ENCODE data around the gene VGLL4. TPM values are rescaled to one million over a fixed set of nuclear protein-coding genes. Genes with fewer than 3 reads are reported as not detected.

Gene VGLL4
- total and polyA plus RNA-seq, 2 of the 4 experiments (the other 2 are of a cell fraction): 26.2 to 35.4 TPM

DNA sequence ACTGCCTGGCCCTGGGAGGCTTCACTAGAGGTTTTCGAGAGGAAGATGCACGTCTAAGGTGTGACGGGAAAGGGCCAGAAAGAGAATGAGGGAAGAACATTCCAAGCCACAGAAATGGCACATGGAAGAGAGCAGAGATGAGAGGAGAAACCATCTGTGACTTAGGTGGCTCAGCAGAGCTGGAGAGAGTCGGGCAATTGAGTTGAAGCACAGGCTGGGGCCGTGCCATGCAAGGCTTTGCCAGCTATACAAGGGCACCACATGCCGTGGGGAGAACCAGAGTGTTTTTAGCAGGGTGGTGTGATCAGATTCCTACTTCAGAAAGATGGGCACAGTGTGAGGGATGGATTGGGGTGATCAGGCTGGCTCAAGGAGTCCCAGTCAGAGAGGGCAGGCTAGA is 126.1 kb downstream of the VGLL4 start:
- no peak overlapping the region; the same call in 1 of the 2 replicates for H3K4ac ChIP-seq (ENCODE audit: low read depth, low read length)
- no TSS peak for BruUV-seq (replicated peaks)
- intact Hi-C loops (cut with micrococcal nuclease) (no loop called here), dilution Hi-C loops (cut with HindIII; ENCODE audit: low sequenced_read_pairs, unreplicated experiment) (no loop called here), in situ Hi-C loops (cut with MboI; ENCODE audit: low sequenced_read_pairs) (no loop called here)
- no peaks in the 10 kb centered on the region for H3K36me3 ChIP-seq (ENCODE audit: control insufficient read depth, insufficient read depth, low read length)
- no peak overlapping the region for H3K9ac ChIP-seq (ENCODE audit: low read depth, low read length)
- H3K14ac ChIP-seq (replicated peaks; ENCODE audit: low read depth, low read length): no peak overlapping the region; the same call in 1 of the 2 replicates
- no peak overlapping the region for H4K8ac ChIP-seq (ENCODE audit: low read depth in 2 of 2, low read length in 2 of 2)
- WGBS, 2 experiments (ENCODE audit: extremely low coverage in 2 of 2, insufficient read length in 1 of 2): 92% methylated on average over 6 of the region's 6 CpGs; no CpG with 5 or more reads in 1 of the 2 experiments
- TF ChIP-seq CEBPB (IDR thresholded peaks at IDR 0.05; ENCODE audit: low read depth, low read length): no peak
- TF ChIP-seq, protein P1, sequence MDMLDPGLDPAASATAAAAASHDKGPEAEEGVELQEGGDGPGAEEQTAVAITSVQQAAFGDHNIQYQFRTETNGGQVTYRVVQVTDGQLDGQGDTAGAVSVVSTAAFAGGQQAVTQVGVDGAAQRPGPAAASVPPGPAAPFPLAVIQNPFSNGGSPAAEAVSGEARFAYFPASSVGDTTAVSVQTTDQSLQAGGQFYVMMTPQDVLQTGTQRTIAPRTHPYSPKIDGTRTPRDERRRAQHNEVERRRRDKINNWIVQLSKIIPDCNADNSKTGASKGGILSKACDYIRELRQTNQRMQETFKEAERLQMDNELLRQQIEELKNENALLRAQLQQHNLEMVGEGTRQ (IDR thresholded peaks at IDR 0.05; ENCODE audit: low read depth, low read length): no peak
- no peak overlapping the region for H3K18ac ChIP-seq (ENCODE audit: low read depth, low read length)
- CTCF ChIA-PET: interaction anchor here (0.6 kb wide), 1 partner anchor 38 kb away, joined by 4 read pairs; no protein-coding TSS in a partner anchor
- no peak overlapping the region for H2BK15ac ChIP-seq (ENCODE audit: low read depth, low read length)
- H3K4me2 ChIP-seq (ENCODE audit: low read depth, low read length): no peak overlapping the region
- no peak overlapping the region for H2BK20ac ChIP-seq (ENCODE audit: low read depth, low read length)
- ATAC-seq (ENCODE audit: low read depth) (no peak), DNase-seq (no peak)
- no peak overlapping the region for H2AK9ac ChIP-seq (replicated peaks; ENCODE audit: low read depth, low read length, poor library complexity)
- no peak overlapping the region for H2BK120ac ChIP-seq (ENCODE audit: low read depth, low read length)
- H3K23ac ChIP-seq (ENCODE audit: low read depth, low read length): no peak overlapping the region
- H3K4me1 ChIP-seq (ENCODE audit: control insufficient read depth, insufficient read depth, low read length): peaks cover 2% of the 10 kb centered on the region; the same call in 1 of the 2 replicates
- H2AFZ ChIP-seq (replicated peaks; ENCODE audit: low read length, poor library complexity): no peak overlapping the region
- H3K9me1 ChIP-seq (ENCODE audit: insufficient read depth, low read length): peaks cover 18% of the 10 kb centered on the region
- H2BK5ac ChIP-seq (ENCODE audit: low read depth, low read length, poor library complexity, severe bottlenecking): no peak overlapping the region
- peak overlapping the region; percentile 62; the same call in 1 of the 2 replicates for H2AK5ac ChIP-seq (ENCODE audit: low read depth, low read length)
- H3K27me3 ChIP-seq (ENCODE audit: control insufficient read depth, insufficient read depth, low read length): no peaks in the 10 kb centered on the region
- no peak overlapping the region for H3K27ac ChIP-seq (ENCODE audit: insufficient read depth, low read length)
- no peaks in the 10 kb centered on the region for H4K20me1 ChIP-seq (ENCODE audit: insufficient read depth, low read length)
- no peak overlapping the region for H3K4me3 ChIP-seq (ENCODE audit: insufficient read depth, low read depth, low read length)
- peaks cover 4 to 17% of the 10 kb centered on the region in 2 experiments; a peak in 2 of 4 replicates for H3K79me1 ChIP-seq (ENCODE audit: low read depth in 1 of 2, low read length in 2 of 2)
- no peak overlapping the region for H3K56ac ChIP-seq (ENCODE audit: extremely low read depth, insufficient read depth, low read length)
- POLR2A ChIA-PET (ENCODE audit: unreplicated experiment): no interaction called here
- no peak overlapping the region for H4K91ac ChIP-seq (ENCODE audit: insufficient read depth, low read depth, low read length)
- H3K9me3 ChIP-seq (ENCODE audit: control insufficient read depth, insufficient read depth, low read length): no peaks in the 10 kb centered on the region
- H4K5ac ChIP-seq (ENCODE audit: low read depth, low read length): no peak overlapping the region

Data from IMR-90 (cell line).